HG03460 (cell line): ENCODE measurements around the gene OSER1.

Experiments
- ATAC-seq: cut with Tn5 transposase; IDR thresholded peaks from one replicate; pipeline ENCODE4 v1.9.1; 2021; ENCODE audit not compliant: unreplicated experiment

The OSER1 gene

DNA sequence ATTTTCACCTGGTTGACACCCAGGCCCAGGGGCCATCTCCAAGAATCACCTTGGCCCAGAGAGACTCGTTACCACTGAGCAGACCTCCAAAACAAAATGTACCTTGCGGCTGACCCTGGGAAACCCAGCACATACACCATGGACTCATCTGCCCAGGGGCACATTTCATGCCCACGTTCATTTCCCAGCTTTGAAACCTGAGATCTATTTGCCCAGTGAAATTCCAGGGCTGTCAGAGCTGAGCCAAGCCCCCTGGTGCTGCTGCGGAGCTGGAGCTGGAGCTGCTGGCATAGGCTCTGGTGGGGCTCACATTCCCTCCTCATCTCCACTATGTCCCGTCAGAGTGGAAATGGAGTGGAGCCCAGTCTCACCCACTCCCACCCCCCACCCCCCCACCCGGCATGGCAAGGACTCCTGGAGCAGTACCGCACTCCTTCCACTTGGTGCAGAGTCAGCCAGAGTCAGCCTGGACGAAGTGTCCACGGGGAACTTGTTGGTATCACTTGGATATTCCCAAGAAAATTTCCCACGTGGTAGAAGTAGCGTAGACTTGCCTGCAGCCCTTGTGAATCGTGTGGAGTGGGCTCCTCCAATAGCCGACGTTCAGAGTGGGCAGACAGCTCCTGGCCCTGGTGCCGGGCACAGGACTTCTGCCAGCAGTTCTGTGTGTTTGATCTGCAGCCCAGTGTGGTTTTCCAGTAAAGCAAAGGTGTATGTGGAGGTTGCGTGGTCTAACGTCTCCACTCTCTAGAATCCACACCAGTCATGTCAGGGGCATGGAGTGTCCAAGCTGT lies 18.1 kb upstream of the OSER1 start:
- no peak for ATAC-seq

DNA sequence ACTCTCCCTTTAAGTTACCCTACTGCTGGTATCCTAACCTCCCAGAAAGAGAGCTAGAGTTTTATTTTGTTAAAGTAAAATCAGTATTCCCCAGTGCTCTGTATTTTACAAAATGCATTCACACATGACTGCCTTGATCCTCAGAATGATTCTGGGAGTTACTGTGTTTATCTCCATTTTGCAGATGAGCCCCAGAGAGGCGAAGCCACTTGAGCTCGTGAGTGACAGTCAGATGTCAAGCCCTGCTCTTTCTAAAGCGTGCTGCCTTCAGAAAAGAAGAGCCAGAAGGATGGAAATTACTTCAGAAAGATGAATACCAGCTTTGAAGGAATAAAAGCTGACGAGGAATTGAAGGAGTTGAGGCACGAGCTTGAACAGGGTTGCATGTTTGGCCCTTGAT lies 14.1 kb upstream of the OSER1 start:
- no peak for ATAC-seq

DNA sequence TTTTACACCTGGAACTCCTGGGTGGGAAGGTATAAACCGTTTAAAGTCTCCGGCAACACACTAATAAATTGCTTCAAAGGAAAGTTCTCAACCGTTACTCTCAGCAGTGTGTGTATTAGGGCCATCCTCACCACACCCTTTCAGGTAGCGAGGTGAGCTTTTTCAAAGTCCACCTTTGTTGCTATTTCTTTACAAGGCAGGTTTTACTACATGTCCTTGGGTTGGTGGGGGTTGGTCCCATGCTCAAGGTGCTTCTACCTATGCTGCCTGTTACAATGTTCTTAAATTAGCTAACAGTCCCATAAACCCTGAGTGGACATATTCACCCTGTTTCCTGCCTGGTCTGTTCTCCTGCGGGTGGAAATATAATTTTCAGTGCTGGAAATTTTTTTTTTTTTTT lies 13.2 kb upstream of the OSER1 start:
- ATAC-seq: no peak

DNA sequence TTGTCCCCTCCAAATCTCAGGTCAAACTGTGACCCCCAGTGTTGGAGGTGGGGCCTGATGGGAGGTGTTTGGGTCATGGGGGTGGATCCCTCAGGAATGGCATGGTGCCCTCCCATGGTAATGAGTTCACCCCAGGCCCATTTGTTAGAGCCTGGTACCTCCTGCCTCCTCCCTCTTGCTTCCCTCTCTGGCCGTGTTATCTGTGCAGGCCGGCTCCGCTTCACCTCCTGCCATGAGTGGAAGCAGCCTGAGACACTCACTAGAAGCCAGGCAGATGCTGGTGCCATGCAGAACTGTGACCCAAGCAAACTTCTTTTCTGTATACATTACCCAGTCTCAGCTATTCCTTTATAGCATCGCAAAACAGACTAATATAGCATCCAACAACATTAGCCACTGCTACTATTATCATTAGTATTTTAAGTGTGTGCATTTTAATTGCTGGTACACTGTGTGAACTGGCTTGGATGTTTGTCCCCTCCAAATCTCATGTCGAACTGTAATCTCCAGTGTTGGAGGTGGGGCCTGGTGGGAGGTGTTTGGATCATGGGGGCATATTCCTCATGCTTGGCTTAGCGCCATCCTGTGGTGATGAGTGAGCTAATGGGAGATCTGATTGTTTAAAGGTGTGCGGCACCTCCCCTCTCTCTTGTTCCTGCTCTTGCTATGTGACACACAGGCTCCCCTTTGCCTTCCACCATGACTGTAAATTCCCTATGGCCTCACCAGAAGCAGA lies 12.2 kb upstream of the OSER1 start:
- no peak for ATAC-seq

DNA sequence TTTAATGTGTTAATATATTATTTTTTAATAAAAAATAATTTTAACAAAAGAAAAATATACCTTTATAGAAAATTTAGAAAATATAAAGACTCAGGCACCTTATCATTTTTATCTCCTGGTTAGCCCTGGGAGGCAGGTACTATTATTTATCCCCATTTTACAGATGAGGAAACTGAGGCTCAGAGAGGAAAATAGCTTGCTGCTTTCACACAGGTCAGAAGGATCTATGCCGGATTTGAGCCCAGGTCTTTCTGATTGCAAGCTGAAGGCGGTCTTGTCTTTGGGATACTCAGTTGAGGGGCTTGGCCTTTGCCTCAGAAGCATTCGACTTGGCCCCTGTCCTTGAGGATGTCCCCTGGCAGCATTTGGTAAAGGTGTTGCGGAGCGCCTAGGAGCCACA lies 11.5 kb upstream of the OSER1 start:
- no peak for ATAC-seq

DNA sequence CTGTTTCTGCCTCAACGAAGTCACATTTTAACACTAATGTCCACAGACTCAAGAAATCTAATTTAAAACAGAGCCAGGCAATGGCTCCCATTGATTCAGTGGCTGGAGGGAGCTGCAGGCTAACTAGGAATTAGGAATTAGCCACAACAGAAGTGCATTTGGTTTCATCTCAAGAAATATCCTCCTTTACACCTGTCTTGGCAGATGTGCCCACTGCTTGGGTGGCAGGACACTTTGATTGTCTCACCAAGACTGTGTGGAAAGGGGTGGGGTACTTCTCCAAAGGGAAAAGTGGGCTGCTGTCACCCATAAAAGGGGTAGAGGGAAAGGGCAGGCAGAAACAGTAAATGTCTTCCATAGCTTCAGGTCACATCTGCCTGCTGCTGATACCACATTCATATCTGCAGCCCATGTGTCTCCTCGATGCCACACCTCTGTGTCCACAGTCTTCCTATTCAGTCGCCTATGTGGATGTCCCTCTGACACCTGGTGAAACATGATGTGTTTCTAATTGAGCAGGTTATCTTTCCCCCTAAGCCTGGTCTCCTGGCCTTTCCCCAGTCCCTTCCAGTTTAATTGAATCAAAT lies 10.9 kb upstream of the OSER1 start:
- ATAC-seq: no peak

DNA sequence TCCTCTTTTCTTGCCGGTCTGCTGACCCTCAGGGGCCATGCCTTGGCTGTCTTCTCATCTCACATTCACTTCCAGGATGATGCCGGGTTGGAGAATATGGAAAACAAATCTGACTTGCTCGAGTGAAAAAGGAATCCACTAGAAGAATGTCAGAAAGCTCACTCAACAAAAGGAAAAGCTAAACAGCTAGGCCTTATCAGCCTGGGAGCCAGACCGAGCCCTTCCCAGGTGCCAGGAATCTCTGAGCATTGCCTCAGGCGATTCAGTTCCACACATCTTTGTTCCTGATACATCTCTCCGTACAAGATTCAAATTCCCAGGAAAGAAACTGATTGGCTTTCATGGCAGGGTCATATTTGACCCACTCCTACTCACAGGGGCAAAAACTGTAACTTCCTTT lies 9.2 kb upstream of the OSER1 start:
- ATAC-seq: no peak

DNA sequence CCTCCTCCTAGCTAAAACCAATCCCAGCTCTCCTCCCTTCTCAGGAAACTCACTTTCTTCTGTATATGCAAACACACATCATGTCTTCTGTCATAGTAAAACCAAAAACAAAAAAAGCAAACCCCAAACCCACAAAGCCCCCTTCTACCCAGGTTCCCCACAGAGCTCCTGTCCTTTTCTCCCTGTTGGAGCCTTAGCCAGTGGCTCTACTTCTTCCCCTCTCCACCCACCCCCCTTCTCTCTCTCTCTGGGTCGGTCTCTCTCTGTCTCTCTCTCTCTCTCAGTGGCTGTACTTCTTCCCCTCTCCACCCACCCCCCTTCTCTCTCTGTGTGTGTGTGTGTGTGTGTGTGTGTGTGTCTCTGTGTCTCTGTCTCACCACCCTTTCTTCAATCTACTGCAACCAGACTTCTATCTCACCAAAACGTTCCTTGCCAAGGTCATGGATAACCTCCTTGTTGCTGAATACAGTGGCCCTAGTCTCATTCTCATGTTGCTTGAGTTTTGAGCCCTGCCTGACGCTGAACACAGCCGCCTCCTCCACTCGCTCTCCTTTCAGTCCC lies 8.7 kb upstream of the OSER1 start:
- ATAC-seq: no peak

DNA sequence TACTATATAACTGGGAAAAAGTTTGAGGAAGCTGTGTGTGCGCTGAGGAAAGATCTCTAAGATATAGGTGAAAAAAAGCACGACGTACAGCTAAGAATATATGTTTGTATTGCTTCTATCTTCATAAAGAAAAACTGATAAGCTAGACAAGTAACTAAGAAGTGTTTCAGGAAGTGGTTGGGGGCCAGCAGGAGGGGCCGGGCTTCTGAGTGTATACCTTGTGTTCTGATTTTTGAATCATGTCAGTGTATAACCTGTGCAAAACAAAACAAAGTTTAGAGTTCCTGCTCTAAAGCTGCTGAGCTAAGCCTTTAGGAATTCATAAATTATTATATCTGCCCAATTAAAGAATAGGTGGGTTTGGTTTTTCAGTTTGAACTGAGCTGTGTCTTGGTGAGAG lies 7.9 kb upstream of the OSER1 start:
- ATAC-seq: no peak

DNA sequence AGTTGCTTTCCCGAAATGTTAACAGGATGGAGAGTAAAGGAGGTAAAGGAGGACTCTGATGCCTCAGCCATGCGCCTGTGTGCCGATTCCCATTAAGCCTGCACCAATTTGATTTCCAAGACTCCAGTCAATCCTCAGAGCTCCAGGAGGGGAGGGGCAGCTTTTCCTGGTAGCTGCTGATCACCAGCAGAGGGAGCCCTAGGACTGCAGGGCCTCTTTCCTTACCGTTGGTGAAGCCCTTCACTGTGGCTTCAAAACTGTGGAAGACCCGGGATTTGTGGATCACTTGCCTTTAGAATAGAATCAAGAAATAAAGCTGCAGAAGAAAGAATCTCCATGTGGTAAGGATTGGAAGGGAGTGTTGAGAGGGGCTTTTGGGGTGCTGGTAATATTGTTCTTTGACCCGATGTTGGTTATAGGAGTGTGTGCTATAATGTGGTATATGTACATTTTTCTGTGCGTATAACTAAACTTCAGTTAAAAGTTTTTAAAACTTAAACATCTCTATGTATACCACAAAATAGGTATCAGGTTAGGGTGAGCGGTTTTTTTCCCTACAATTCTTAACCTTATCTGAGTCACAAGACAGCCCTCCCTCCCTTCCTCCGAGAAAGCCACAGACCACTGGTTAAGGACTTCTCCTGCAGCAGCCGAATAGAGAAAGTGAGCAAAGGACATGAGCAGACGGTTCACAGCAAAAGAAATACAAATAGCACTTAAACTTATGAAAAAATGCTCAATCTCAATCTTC lies 6.9 kb upstream of the OSER1 start:
- no peak for ATAC-seq

DNA sequence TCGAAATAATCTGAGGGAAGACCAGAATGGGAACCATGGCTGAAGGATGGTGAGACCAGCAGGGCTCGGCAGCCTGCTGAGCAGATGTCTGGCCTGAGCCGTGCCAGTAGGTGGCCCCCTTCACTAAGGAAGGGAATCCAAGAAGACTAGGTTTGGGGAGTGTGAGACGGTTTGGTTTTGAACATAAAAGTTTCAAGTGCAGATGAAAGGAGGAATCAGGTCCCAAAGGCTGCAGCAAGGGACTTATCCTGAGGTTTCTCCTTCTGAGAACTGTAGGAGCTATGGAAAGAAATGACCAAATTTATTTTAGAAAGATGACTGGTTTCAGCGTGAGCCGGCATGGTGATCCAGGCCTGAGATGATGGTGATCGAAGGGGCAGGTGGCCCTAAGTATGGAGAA lies 4.6 kb upstream of the OSER1 start:
- no peak for ATAC-seq

DNA sequence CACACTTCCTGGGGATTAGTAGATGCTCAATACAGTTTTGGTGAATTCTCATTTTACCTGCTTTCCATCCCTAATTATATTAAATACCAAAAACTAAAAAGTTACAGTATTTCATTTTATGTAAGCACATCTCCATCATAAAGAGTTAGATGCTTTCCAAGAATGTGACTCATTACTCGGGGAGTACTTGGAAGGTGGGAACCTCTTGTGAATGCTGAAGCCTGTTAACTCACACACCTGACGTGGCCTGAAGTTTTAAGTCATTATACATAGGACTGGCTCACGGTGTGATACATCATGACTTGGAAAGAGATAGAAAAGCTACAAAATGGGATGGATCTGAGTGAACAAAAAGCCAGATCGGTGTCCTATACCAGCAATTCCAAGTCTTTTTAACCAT lies 2.2 kb upstream of the OSER1 start:
- ATAC-seq: no peak

DNA sequence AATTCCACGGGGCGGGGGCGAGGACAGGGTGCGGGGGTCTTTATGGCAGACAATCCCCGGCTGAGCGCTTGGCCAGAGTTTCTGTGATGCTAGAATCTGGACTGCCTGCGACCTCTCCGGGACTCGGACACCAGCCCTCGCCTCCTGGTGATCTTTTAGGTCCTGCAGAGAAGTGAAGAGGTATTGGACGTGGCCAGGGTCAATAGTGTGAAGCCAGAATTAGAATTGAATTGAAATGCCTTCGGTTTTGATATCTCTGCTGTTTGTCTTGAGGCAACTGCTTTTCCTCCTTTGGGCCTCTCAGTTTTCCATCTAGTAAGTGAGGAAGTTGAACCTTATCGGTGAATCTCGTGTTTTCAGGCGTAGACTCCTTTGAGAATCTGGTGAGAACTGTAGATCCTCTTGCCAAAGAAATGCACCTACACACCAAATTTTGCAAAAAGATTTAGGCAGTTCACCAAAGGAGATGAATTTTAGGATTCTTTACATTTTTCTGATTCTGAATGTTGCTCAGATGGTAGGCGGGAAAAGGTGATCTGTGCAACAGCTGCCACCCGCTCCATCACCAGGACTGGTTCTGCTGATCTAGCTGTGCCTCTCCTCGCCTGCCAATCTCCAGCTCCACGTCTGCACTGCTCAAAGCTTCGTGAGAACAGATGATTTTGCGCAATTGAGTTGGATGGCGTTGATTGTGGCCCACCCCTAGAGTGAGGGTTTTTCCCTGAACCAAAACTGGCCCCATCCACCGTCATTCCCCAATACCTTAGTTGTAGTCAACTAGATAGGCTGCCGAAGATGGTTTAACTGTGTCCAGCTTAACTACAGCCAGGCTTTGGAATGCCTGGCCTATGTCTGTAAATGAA lies 837 bp upstream of the OSER1 start:
- ATAC-seq: no peak

DNA sequence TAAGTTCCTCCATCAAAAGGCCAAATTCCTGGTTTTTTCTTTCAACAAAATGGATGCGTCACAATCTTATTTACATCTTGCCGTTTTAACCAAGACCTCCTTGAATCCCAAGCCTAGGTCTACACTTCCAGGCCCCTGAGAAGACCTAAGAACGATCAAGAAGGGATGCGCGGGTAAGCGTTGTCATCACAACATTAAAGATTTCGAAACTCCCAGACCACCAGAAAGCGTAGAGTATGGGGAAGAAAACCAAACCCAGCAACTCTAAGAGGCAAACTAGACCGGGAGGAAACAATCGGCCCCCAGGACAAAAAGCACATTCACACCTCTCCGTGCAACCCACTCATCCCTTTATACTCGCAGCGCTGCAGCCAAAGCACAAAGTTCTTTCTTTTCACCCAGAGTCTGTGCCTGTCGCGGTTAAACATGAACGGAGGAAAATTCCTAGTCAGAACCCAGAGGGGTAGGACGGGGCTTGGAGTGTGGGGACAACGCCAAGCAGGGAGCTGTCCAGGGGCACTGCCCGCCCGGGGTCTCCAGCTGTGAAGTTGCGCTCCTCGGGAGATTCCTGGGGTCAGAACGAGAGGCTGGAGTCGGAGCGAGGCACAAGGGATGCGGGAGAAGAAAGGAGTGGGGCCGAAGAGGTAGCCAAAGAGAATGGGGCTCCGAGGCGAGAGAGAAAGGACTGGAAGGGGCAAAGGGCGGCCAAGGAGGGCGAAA lies 725 bp downstream of the OSER1 start:
- ATAC-seq: no peak

DNA sequence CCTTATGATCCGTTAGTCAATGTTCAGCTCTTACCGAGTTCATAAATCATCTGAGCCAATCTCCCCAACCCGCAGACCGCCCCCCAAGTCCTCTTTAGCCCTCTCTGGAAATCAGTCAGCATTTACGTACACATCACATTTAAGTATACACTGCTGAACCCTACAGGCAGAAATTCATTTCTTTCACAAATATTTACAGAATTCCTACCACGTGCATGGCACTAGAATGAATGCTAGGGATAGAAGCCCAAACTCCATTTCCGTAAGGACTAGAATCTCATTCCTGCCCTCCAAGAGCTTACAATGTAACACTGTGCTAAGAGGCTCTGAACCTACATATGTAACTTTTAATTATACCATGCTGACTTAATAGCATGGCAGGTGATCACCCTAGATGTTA lies 1.8 kb downstream of the OSER1 start:
- no peak for ATAC-seq

DNA sequence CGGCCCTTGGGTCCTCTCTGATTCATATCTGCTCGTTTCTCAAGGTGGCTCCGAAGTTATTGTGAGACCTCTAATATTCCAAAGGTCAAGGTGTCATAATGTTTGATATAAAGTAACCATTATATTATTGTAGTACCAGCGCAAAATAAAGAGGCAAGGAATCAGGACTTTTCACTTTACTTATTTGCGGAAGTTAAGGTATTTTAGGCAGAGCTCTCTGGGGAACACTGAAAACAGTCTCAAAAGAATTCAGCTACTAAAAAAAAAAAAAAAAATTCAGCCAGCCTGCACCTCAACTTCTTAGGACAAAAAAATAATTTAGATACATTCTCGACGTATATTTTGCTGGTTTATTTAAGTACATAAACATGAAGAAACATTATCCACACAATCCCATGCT lies 2.4 kb downstream of the OSER1 start:
- ATAC-seq: no peak

DNA sequence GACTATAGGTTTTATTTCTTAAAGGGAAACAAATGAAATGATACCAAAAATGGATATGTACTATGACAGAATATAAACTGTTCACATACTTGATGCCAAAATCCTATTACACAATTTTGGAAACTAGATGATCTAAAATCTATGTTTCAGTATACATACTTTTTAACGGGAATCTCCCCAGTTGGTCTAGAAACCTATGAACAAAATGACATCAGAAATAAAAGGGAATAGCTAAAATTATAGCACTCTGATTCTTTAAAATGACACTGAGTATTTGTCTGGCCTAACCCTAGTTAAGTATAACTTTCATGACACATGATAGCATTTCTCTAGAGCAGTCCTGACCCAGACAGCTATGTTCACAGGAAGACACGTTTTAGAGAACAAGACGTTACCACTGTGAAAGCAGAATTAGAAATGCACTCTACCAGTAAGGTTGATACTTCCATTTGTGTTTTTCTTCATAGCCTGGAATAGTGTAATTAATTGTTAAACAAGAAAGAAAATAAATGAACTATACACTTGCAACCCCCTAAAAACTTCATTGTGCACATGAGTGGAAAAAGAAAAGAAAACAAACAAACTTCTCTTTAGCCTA lies 3.3 kb downstream of the OSER1 start:
- no peak for ATAC-seq

DNA sequence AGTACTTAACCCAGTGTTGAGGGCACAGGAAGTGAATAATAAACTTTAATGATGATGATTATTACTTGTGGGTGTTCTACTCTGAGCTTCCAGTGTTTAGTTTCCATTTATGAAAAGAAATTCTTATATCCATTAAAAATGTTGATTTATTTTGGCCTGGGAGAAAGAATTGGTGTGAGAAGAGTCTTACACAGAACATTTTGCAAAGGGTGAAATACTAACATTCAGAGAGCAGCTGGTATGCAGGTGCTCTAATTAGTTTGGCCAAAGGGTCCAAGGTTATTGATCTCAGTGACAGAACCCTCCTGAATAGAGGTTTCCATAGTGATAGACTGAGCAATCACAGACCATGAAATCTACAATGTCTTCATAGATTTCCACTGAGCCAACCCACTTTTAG lies 4.4 kb downstream of the OSER1 start:
- ATAC-seq: no peak

DNA sequence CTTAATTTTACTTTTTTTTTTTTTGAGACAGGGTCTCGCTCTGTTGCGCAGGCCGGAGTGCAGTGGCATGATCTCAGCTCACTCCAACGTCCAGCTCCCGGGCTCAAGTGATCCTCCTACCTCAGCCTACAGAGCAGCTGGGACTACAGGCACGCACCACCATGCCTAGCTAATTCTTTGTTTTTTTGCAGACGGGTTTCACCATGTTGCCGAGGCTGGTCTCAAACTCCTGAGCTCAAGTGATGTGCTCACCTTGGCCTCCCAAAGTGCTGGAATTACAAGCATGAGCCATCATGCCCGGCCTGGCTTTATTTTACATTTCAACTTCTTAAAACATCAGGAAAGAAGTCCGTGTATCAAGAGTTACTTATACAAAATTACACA lies 5.7 kb downstream of the OSER1 start:
- ATAC-seq: no peak
